Motor neuron (in vitro differentiated cells): ENCODE measurements around the gene RPTOR. TPM values are rescaled to one million over a fixed set of nuclear protein-coding genes. Genes with fewer than 3 reads are reported as not detected.
"Not testable (repeated sequence)": the region's sequence is repeated elsewhere in the genome, so short reads cannot be mapped to it uniquely, and the experiment has no call there.

Source experiments
- ATAC-seq, 8 experiments: fragments of 200-7000 bp; cut with Tn5 transposase; replicated peaks in 6 of 8; 2 replicates each; pipeline ENCODE4 v1.8.0; 2021; ENCODE audit warnings: mild to moderate bottlenecking in 8 of 8, moderate library complexity in 8 of 8
- H3K27ac ChIP-seq, 2 donors: fragments of 250-450 bp; sonication (Bioruptor Pico); 2 replicates each; pipeline ENCODE4 v1.9.0; 2021; ENCODE audit warnings: antibody characterized with exemption in 2 of 2, mild to moderate bottlenecking in 2 of 2, moderate library complexity in 1 of 2
- H3K4me1 ChIP-seq, 2 donors: fragments of 250-450 bp; sonication (Bioruptor Pico); replicated peaks in 1 of 2; 2 replicates each; pipeline ENCODE4 v1.6.1; 2021; ENCODE audit warnings: antibody characterized with exemption in 2 of 2, mild to moderate bottlenecking in 2 of 2, moderate library complexity in 1 of 2
- H3K4me3 ChIP-seq, 5 donors: fragments of 250-450 bp; sonication (Bioruptor Pico); 2 replicates each; pipeline ENCODE4 v1.9.0; 2021; ENCODE audit warnings: antibody characterized with exemption in 5 of 5, mild to moderate bottlenecking in 5 of 5, moderate library complexity in 4 of 5
- WGBS, 10 experiments: fragments of 450-650 bp; shearing (Covaris generic); methylation state at CpG; one replicate each; pipeline ENCODE4 v1.0.0; 2022; 5-methylcytosine and 5-hydroxymethylcytosine counted together
- in situ Hi-C, 9 experiments: fragments of 400-800 bp; cut with MboI; loops; one replicate each; pipeline ENCODE4 v1.15.0; 2021; ENCODE audit warnings: low sequenced_read_pairs in 9 of 9, low pct_unique_long_range_greater_than_20kb in 2 of 9; ENCODE audit not compliant: unreplicated experiment in 9 of 9
- total RNA-seq, 8 experiments: library from RNA; unstranded; fragments of 300-600 nt; gene quantifications; 2 replicates each; pipeline versions ENCODE4 v1.2.3 to v1.2.4, GENCODE V29; 2022

Gene RPTOR
- total RNA-seq, 8 experiments from 2014 or later: 15.6 to 53.3 (median 19.2) TPM

GRCh38 chr17:80807882-80808281 lies 263.2 kb downstream of the RPTOR start:
- Histone ChIP-seq H3K27ac (no peak overlapping the region), H3K4me1 (peaks cover 5 to 8% of the 10 kb centered on the region in 2 donors), H3K4me3 (no peak overlapping the region)
- WGBS, 10 experiments: 40 to 100% (median 100%) methylated on average over 1 of the region's 1 CpG; no CpG with 5 or more reads in 5 of the 10 experiments
- in situ Hi-C loops: no loop called here
- ATAC-seq: no peak

- WGBS, 10 experiments: 72 to 100% (median 94%) methylated on average over 1 to 15 of the region's 21 CpGs; no CpG with 5 or more reads in 1 of the 10 experiments
- in situ Hi-C loops: no loop called here
- no peak for ATAC-seq
Observed at GRCh38 chr17:80811181-80812105, 266.8 kb downstream of the RPTOR start.

DNA sequence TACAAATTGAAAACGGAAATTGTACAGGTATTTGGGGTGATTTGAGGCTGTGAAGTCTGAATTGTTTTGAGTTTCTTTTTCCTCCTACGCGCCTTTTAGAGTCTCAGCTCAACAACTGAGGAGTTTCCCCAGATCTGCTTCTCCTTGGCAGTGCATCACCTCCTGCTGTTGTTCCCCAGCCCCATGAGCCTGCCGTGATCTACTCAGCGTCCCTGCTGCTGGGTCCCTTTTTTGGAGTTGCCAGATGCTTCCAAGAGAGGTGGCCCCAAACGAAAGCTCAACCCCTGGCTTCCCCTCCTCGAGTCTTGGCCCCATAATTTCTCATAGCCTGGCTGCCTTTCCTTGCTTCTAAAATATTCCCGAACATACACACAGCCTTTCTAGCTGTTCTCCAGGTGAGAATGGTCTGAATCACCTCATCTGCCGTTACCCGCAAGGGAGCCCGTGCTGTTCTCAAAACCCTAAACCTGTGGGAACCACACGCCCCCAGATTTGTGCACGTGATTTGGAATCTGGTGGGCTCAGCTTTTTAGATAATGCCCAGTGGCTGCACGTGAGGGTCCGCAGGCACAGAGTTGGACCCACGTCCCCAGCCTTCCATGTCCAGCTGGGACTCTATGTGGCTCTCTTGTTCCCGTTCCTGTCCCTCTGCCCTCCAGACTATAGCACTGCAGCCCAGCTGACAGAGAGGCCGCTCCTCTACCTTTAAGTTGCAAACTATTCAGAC lies 267.9 kb downstream of the RPTOR start:
- WGBS, 10 experiments: 85 to 100% (median 92%) methylated on average over 1 to 14 of the region's 18 CpGs; no CpG with 5 or more reads in 2 of the 10 experiments
- Histone ChIP-seq H3K4me1 (peaks cover 5 to 18% of the 10 kb centered on the region in 2 donors), H3K4me3 (no peak overlapping the region), H3K27ac (no peak overlapping the region)
- in situ Hi-C loops: no loop called here
- ATAC-seq: no peak

More at GRCh38 chr17:80811181-80812105, 266.8 kb downstream of the RPTOR start:
- Histone ChIP-seq H3K27ac (no peak overlapping the region), H3K4me3 (no peak overlapping the region), H3K4me1 (peaks cover 5 to 16% of the 10 kb centered on the region in 2 donors)

GRCh38 chr17:80813318-80813717 lies 268.7 kb downstream of the RPTOR start:
- no peak overlapping the region for H3K4me3 ChIP-seq
- ATAC-seq: no peak
- 80 to 100% (median 100%) methylated on average over 1 to 5 of the region's 5 CpGs for WGBS, 10 experiments
- no peak overlapping the region for H3K27ac ChIP-seq
- H3K4me1 ChIP-seq: peaks cover 5 to 18% of the 10 kb centered on the region in 2 donors
- in situ Hi-C loops: no loop called here

GRCh38 chr17:80814491-80814890 lies 269.9 kb downstream of the RPTOR start:
- Histone ChIP-seq H3K4me1 (peaks cover 5 to 18% of the 10 kb centered on the region in 2 donors), H3K27ac (no peak overlapping the region), H3K4me3 (no peak overlapping the region)
- peak in 1 of 8 experiments; percentile 46 for ATAC-seq
- WGBS, 10 experiments: 85 to 100% (median 95%) methylated on average over 3 to 9 of the region's 9 CpGs
- in situ Hi-C loops: no loop called here

DNA sequence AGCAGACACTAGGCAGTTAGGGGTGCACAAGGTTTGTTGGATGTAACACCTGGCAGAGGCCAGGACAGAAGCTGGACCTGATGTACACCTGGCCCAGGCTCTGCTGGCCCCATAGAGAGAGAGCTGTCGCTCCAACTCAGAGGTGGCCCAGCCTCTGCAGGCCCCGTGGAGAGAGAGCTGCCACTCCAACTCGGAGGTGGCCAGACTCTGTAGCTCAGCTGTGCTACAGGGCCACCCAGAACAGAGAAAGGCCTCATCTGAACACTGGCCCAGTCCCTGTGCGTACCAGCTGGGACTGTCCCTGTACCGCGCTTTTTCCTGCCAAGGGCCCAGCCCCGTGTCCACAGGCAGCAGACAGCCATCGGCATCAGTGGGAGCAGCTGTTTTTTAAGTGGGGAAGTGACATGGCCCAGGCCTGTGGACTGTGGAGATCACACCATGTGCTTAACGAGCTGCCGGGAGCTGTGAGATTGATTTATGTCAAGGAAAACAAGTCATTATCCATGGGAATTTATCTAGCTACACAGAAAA lies 270.6 kb downstream of the RPTOR start:
- ATAC-seq: peak in 5 of 8 experiments; percentile 64 to 86 (median 83)
- 54 to 100% (median 80%) methylated on average over 1 to 5 of the region's 10 CpGs; no CpG with 5 or more reads in 4 of the 10 experiments for WGBS, 10 experiments
- Histone ChIP-seq H3K27ac (peak overlapping the region; percentile 45 to 48), H3K4me3 (no peak overlapping the region), H3K4me1 (peaks cover 7 to 18% of the 10 kb centered on the region in 2 donors)
- in situ Hi-C loops: no loop called here

GRCh38 chr17:80815718-80816117 lies 271.1 kb downstream of the RPTOR start:
- in situ Hi-C loops, H3K27ac ChIP-seq, H3K4me3 ChIP-seq: not testable (repeated sequence)
- ATAC-seq: peak in 5 of 8 experiments; percentile 42 to 80 (median 72)
- WGBS, 10 experiments: 86 to 100% (median 94%) methylated on average over 2 to 19 of the region's 23 CpGs; no CpG with 5 or more reads in 3 of the 10 experiments
- peaks cover 12 to 19% of the 10 kb centered on the region in 2 donors for H3K4me1 ChIP-seq

DNA sequence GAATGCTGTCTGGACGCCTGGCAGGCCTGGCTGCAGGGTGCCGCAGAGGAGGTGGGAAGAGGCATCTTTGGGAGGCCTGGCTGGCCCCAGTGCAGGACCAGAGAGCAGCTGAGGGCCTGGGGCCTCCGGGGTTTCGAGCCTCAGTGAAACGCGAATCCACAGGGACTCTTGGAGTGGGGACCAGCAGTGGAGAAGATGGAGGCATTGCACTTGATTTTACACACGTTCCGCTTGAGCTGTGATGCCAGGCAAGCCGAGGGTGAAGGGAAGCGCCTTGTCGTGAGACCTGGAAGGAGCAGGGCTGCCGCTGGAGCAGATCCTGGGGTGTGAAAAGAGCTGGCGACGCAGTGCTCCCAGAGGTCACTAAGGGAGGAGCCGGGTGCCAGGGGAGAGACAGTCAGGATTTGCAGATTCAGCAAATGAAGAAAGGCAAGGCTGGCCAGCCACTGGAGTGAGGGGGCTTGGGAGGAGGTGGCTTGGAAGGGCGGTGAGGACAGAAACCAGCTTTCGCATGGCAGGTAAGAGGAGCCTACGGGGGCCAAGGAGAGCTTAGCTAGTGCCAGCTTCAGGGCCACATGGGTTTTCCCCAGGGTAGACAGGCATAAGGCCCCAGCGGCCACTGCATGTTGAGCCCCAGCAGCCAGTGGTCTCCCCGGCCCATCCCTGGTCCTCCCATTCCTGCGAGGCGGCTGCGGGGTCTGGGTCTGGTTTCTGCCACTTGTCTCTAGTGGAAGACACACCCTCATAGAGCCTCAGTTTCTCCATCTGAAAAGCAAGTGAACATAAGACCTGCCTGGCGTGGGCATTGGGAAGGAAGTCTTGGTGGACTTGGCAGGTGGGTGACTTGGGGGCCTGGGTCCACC lies 271.8 kb downstream of the RPTOR start:
- no peak overlapping the region for H3K4me3 ChIP-seq
- in situ Hi-C loops: no loop called here
- WGBS, 10 experiments: 81 to 100% (median 94%) methylated on average over 1 to 13 of the region's 24 CpGs; no CpG with 5 or more reads in 2 of the 10 experiments
- peak in 1 of 8 experiments; percentile 2 for ATAC-seq
- peaks cover 12 to 21% of the 10 kb centered on the region in 2 donors for H3K4me1 ChIP-seq
- H3K27ac ChIP-seq: no peak overlapping the region

GRCh38 chr17:80817321-80817845 lies 272.7 kb downstream of the RPTOR start:
- Histone ChIP-seq H3K4me3 (no peak overlapping the region), H3K4me1 (peaks cover 12 to 21% of the 10 kb centered on the region in 2 donors), H3K27ac (no peak overlapping the region)
- in situ Hi-C loops: no loop called here
- no peak for ATAC-seq
- WGBS, 10 experiments: 87 to 100% methylated on average over 1 to 6 of the region's 11 CpGs; no CpG with 5 or more reads in 8 of the 10 experiments

- H3K4me3 ChIP-seq: no peak overlapping the region
- peaks cover 12 to 21% of the 10 kb centered on the region in 2 donors for H3K4me1 ChIP-seq
- H3K27ac ChIP-seq: no peak overlapping the region
- 48 to 100% (median 96%) methylated on average over 1 to 8 of the region's 10 CpGs; no CpG with 5 or more reads in 2 of the 10 experiments for WGBS, 10 experiments
- ATAC-seq: no peak
- in situ Hi-C loops: no loop called here
Observed at GRCh38 chr17:80817861-80818260, 273.2 kb downstream of the RPTOR start.

DNA sequence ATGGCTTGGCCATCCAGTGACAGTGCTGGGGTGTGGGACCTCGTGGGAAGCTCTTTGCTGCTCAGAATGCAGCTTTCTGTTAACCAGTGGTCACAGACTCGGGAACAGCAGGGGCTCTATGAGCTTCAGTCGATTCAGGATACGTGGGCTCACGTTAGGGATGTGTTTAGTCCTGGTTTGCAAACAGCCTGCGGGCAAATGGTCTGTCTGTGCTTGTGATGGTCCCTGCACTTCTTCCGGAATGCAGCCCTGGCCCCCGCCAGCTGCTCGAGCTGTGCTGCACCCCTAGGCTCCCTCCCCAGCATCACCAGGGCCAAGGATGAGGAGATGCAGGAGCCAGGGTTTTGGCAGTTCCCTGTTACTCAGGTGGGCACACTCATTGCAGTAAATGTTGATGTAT lies 274.2 kb downstream of the RPTOR start:
- no peak for ATAC-seq
- 95 to 100% (median 100%) methylated on average over 2 to 4 of the region's 9 CpGs; no CpG with 5 or more reads in 7 of the 10 experiments for WGBS, 10 experiments
- no peak overlapping the region for H3K4me3 ChIP-seq
- peaks cover 12 to 17% of the 10 kb centered on the region in 2 donors for H3K4me1 ChIP-seq
- no peak overlapping the region for H3K27ac ChIP-seq
- in situ Hi-C loops: no loop called here
